ENCODE results near the gene GIT1.

The GIT1 gene

GRCh38 chr17:29565643-29566472 is 23.6 kb downstream of the GIT1 start:
- DNase-seq (ENCODE audit: low read depth) = peak; percentile 81
- H3K4me3 ChIP-seq (ENCODE audit: low read depth, low read length) = peak overlapping the region; percentile 62
- TF ChIP-seq POLR2A (IDR thresholded peaks at IDR 0.05; ENCODE audit: extremely low read depth, insufficient read length) (no peak), CTCF (IDR thresholded peaks at IDR 0.05; ENCODE audit: low read depth, low read length) (peak; percentile 50)

- H3K4me3 ChIP-seq (ENCODE audit: low read depth, low read length) = no peak overlapping the region
- DNase-seq (ENCODE audit: low read depth) = no peak
- TF ChIP-seq, protein P1, sequence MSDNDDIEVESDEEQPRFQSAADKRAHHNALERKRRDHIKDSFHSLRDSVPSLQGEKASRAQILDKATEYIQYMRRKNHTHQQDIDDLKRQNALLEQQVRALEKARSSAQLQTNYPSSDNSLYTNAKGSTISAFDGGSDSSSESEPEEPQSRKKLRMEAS (IDR thresholded peaks at IDR 0.05; ENCODE audit: low read depth, low read length) = no peak
- TF ChIP-seq MYC (IDR thresholded peaks at IDR 0.05; ENCODE audit: low read depth, low read length) = no peak
- TF ChIP-seq POLR2A (IDR thresholded peaks at IDR 0.05; ENCODE audit: extremely low read depth, insufficient read length) = no peak
- TF ChIP-seq CTCF (IDR thresholded peaks at IDR 0.05; ENCODE audit: low read depth, low read length) = no peak
Observed at GRCh38 chr17:29563816-29564215, 25.6 kb downstream of the GIT1 start.

DNA sequence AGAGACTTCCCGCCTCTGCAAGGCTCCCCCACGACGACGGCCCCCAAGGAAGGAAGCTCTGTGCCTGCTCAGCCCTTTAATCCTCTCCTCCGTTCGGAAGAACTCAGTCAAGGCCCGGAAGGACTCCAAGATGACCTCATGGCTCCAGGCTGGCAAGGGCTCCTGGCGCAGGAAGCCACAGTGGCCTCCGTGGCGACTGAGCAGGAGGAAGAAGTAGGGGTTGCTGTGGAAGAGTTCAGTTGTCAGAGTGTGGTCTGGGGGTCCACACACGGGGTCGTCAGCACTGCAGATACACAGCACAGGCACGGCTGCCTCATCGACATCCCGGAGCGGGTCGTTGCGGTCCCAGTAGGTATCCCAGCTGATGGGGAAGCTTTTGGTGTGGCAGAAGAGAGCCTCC is 26.8 kb downstream of the GIT1 start:
- no peak overlapping the region for H3K4me3 ChIP-seq (ENCODE audit: low read depth, low read length)
- TF ChIP-seq MYC (IDR thresholded peaks at IDR 0.05; ENCODE audit: low read depth, low read length) = no peak
- no peak for TF ChIP-seq POLR2A (IDR thresholded peaks at IDR 0.05; ENCODE audit: extremely low read depth, insufficient read length)
- no peak for TF ChIP-seq CTCF (IDR thresholded peaks at IDR 0.05; ENCODE audit: low read depth, low read length)
- TF ChIP-seq, protein P1 (IDR thresholded peaks at IDR 0.05; ENCODE audit: low read depth, low read length) = no peak
- no peak for DNase-seq (ENCODE audit: low read depth)

GRCh38 chr17:29561554-29562517 is 27.6 kb downstream of the GIT1 start:
- no peak overlapping the region for H3K4me3 ChIP-seq (ENCODE audit: low read depth, low read length)
- DNase-seq (ENCODE audit: low read depth) = no peak
- TF ChIP-seq MYC (IDR thresholded peaks at IDR 0.05; ENCODE audit: low read depth, low read length) = no peak
- no peak for TF ChIP-seq CTCF (IDR thresholded peaks at IDR 0.05; ENCODE audit: low read depth, low read length)
- TF ChIP-seq, protein P1 (IDR thresholded peaks at IDR 0.05; ENCODE audit: low read depth, low read length) = no peak
- TF ChIP-seq POLR2A (IDR thresholded peaks at IDR 0.05; ENCODE audit: extremely low read depth, insufficient read length) = no peak

- peak; percentile 54 for DNase-seq (ENCODE audit: low read depth)
- no peak overlapping the region for H3K4me3 ChIP-seq (ENCODE audit: low read depth, low read length)
Observed at GRCh38 chr17:29560316-29560715, 29.1 kb downstream of the GIT1 start.

More at GRCh38 chr17:29560316-29560715, 29.1 kb downstream of the GIT1 start:
- TF ChIP-seq POLR2A (IDR thresholded peaks at IDR 0.05; ENCODE audit: extremely low read depth, insufficient read length) = no peak
- TF ChIP-seq MYC (IDR thresholded peaks at IDR 0.05; ENCODE audit: low read depth, low read length) = no peak
- TF ChIP-seq, protein P1 (IDR thresholded peaks at IDR 0.05; ENCODE audit: low read depth, low read length) = no peak
- no peak for TF ChIP-seq CTCF (IDR thresholded peaks at IDR 0.05; ENCODE audit: low read depth, low read length)

All from NB4 (cell line).